ENCODE data around the gene ALG14. TPM values are rescaled to one million over a fixed set of nuclear protein-coding genes. Genes with fewer than 3 reads are reported as not detected.
A peak's percentile ranks its signal among the peaks of the same experiment; 100 is the strongest.

ALG14 gene
- polyA plus RNA-seq, 1 of the 3 experiments (the other 2 are of a cell fraction) = 2.5 TPM

- Histone ChIP-seq H3K9ac (no peak overlapping the region), H3K9me2 (no peaks in the 10 kb centered on the region), H4K20me1 (ENCODE audit: insufficient read depth) (no peaks in the 10 kb centered on the region), H3K4me1 (ENCODE audit: control insufficient read depth in 1 of 2, insufficient read depth in 2 of 2, low read depth in 1 of 2, low read length in 1 of 2) (peaks cover 8% of the 10 kb centered on the region in 2 experiments; a peak in 3 of 4 replicates), H3K4me2 (no peak overlapping the region), H3K4me3 (ENCODE audit: low read depth in 2 of 2, low read length in 1 of 2) (no peak overlapping the region), H2AFZ (ENCODE audit: low read depth) (no peak overlapping the region), H3K27me3 (ENCODE audit: insufficient read depth) (no peaks in the 10 kb centered on the region), H3K79me2 (ENCODE audit: insufficient read depth) (no peaks in the 10 kb centered on the region), H3F3A (replicated peaks; ENCODE audit: insufficient read depth) (no peaks in the 10 kb centered on the region), H3K27ac (ENCODE audit: low read depth in 2 of 2, low read length in 1 of 2) (0 out of 4 replicates have a peak overlapping the region, but pooled peaks of 1 of the 2 experiments have one; percentile 12), H3K9me3 (no peaks in the 10 kb centered on the region), H3K36me3 (replicated peaks in 1 of 2; ENCODE audit: control insufficient read depth in 1 of 2, insufficient read depth in 2 of 2, low read length in 1 of 2) (no peaks in the 10 kb centered on the region)
- 95% methylated on average over 3 of the region's 3 CpGs for WGBS (ENCODE audit: low lambda C conversion rate)
- DNase-seq = no peak
- TF ChIP-seq CHD2 (IDR thresholded peaks at IDR 0.05; ENCODE audit: low read length, partially characterized antibody) (no peak), POLR2AphosphoS5 (IDR thresholded peaks at IDR 0.05; ENCODE audit: low read depth, low read length) (no peak), ELF1 (IDR thresholded peaks at IDR 0.05) (no peak), YY1 (IDR thresholded peaks at IDR 0.05; ENCODE audit: low read depth) (no peak), NRF1 (IDR thresholded peaks at IDR 0.05; ENCODE audit: low read depth, low read length) (no peak), NFIC (IDR thresholded peaks at IDR 0.05; ENCODE audit: borderline replicate concordance) (no peak), FOSL2 (IDR thresholded peaks at IDR 0.05; ENCODE audit: borderline replicate concordance, low read depth) (no peak), MEF2A (IDR thresholded peaks at IDR 0.05; ENCODE audit: borderline replicate concordance, low read depth) (no peak), RAD21 (IDR thresholded peaks at IDR 0.05; ENCODE audit: low read length) (no peak), EZH2phosphoT487 (IDR thresholded peaks at IDR 0.05; ENCODE audit: borderline replicate concordance, low read depth) (no peak), FOXM1 (IDR thresholded peaks at IDR 0.05; ENCODE audit: low read depth) (no peak), USF1 (IDR thresholded peaks at IDR 0.05; ENCODE audit: borderline replicate concordance, low read depth) (no peak), EP300 (IDR thresholded peaks at IDR 0.05; ENCODE audit: borderline replicate concordance in 1 of 2, low read depth in 1 of 2, low read length in 1 of 2) (no peak), TAF1 (IDR thresholded peaks at IDR 0.05; ENCODE audit: borderline replicate concordance, low read depth, low read length) (no peak), PBX3 (IDR thresholded peaks at IDR 0.05) (no peak), TEAD4 (IDR thresholded peaks at IDR 0.05; ENCODE audit: borderline replicate concordance, insufficient read depth) (no peak), RFX5 (IDR thresholded peaks at IDR 0.05; ENCODE audit: low read length) (no peak), FOXJ3 (CRISPR knock-in tag; IDR thresholded peaks at IDR 0.05) (no peak), GATA2 (CRISPR knock-in tag; IDR thresholded peaks at IDR 0.05) (no peak), CTCF (IDR thresholded peaks at IDR 0.05) (no peak)
- POLR2A ChIA-PET = interaction anchor here (0.6 to 1.8 kb wide), 6 partner anchors 115 to 192 kb away, joined by 3 to 12 read pairs (median 6); partner anchors contain the start of genes CNN3 and RWDD3
- CTCF ChIA-PET = interaction anchor here (0.5 to 3.9 kb wide), 70 partner anchors 7 to 555 kb away, joined by 3 to 173 read pairs (median 6); partner anchors contain the start of genes CNN3, RWDD3 and SLC44A3
These were observed 30.5 kb downstream of the ALG14 start for GRCh38 chr1:95042286-95042685.

Measured in SK-N-SH (cell line).